ENCODE data around the gene PCOLCE2.

Gene PCOLCE2

DNA sequence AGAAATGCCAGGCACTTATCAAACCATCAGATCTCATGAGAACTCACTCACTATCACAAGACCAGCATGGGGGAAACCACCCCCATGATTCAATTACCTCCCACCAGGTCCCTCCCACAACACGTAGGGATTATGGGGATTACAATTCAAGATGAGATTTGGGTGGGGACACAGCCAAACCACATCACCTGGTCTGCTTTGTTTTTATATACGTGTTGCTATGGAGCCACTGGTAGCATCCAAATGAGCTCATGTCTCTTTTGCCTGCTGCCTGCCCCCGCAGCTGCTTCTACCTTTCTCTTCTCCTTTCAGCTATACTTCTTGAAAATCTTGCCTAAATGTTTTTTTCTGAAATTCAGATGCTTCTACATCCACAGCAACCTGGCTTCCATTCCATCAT lies 26.8 kb upstream of the PCOLCE2 start:
- TF ChIP-seq, protein P1, sequence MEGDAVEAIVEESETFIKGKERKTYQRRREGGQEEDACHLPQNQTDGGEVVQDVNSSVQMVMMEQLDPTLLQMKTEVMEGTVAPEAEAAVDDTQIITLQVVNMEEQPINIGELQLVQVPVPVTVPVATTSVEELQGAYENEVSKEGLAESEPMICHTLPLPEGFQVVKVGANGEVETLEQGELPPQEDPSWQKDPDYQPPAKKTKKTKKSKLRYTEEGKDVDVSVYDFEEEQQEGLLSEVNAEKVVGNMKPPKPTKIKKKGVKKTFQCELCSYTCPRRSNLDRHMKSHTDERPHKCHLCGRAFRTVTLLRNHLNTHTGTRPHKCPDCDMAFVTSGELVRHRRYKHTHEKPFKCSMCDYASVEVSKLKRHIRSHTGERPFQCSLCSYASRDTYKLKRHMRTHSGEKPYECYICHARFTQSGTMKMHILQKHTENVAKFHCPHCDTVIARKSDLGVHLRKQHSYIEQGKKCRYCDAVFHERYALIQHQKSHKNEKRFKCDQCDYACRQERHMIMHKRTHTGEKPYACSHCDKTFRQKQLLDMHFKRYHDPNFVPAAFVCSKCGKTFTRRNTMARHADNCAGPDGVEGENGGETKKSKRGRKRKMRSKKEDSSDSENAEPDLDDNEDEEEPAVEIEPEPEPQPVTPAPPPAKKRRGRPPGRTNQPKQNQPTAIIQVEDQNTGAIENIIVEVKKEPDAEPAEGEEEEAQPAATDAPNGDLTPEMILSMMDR (IDR thresholded peaks at IDR 0.05; ENCODE audit: borderline replicate concordance, control extremely low read depth, extremely low read depth, insufficient read depth, missing control alignments), result no peak
- in situ Hi-C loops (cut with MboI; ENCODE audit: low sequenced_read_pairs, unreplicated experiment), result no loop called here
- no peak for DNase-seq (ENCODE audit: low spot score)

DNA sequence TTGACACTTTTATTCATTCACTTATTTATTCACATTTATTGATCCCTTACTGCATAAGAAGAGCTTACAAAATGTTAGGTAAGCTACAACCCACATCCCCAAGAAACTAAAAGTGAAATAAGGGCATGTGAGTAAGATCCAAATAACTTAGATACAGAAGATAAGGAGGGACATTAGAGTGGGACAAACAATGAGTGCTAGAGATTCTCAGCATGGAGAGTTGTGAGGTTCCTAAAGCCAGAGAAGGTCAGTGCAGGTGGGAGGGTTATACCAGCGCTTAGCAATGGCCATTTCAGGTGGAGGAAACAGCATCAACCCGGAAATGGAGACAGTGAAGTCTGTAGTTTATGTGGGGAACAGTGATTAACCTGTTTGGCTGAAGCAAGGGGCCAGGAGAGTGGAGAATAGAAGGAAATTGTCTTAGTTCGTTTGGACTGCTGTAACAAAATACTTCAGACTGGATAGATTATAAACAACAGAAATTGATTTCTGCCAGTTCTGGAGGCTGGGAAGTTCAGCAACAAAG lies 25.5 kb upstream of the PCOLCE2 start:
- TF ChIP-seq, protein P1 (IDR thresholded peaks at IDR 0.05; ENCODE audit: borderline replicate concordance, control extremely low read depth, extremely low read depth, insufficient read depth, missing control alignments), result no peak
- in situ Hi-C loops (cut with MboI; ENCODE audit: low sequenced_read_pairs, unreplicated experiment), result no loop called here

DNA sequence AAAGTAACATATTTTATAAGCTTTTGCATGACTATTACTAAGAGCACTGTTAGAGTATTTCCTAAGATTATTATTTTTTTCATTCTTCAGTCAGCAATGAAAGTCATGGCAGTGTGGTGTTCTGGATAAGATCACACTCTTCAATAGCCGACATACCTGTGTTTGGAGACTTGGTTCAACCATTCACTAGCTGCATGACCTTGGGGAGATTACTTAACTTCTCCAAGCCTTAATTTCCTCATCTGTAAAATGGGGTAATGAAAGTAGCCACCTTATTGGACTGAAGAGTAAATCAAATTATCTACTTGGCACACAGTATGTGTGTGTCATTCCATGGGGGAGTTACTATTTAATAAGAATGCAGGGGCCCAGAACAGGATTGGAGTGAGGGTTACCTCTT lies 24.5 kb upstream of the PCOLCE2 start:
- TF ChIP-seq, protein P1 (IDR thresholded peaks at IDR 0.05; ENCODE audit: borderline replicate concordance, control extremely low read depth, extremely low read depth, insufficient read depth, missing control alignments), result no peak
- no peak for DNase-seq (ENCODE audit: low spot score)
- in situ Hi-C loops (cut with MboI; ENCODE audit: low sequenced_read_pairs, unreplicated experiment), result no loop called here

More for the DNA sequence above, 25.5 kb upstream of the PCOLCE2 start:
- DNase-seq (ENCODE audit: low spot score), result no peak

DNA sequence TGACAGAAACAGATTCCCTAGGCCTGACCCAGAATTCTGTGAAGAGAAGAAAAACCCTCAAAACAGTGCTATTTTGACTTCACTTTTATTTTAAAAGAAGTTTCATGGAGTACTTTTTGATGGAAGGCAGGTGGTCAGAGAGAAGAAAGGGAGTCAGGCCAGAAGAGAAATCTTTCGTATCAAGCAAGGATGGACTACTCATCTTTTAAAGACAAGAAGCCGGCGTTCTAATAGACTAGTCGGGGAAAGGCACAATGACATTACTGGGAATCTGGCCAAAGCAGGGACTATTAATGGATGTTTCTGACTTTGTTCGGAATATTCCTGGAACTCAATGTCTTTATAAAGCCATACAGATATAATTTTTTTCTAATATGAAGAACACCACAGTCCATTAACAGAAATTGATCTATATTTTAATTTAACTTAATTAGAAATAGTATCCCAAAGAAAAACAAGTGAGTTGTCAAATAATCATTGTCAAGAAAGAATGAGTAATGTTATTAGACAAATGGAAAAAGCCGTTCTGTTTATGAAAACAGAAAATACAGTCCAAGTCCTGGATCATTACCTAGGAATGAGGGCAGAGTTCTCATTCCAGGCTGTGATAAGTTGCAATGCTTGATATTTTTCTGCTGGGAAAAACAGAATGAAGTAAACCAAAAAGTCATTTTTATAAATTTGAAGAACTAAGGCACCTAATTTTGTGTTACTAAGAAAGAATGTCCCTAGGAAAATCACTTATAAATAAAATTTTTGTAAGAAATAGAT lies 23.7 kb upstream of the PCOLCE2 start:
- TF ChIP-seq, protein P1 (IDR thresholded peaks at IDR 0.05; ENCODE audit: borderline replicate concordance, control extremely low read depth, extremely low read depth, insufficient read depth, missing control alignments), result no peak
- no peak for DNase-seq (ENCODE audit: low spot score)
- in situ Hi-C loops (cut with MboI; ENCODE audit: low sequenced_read_pairs, unreplicated experiment), result no loop called here

DNA sequence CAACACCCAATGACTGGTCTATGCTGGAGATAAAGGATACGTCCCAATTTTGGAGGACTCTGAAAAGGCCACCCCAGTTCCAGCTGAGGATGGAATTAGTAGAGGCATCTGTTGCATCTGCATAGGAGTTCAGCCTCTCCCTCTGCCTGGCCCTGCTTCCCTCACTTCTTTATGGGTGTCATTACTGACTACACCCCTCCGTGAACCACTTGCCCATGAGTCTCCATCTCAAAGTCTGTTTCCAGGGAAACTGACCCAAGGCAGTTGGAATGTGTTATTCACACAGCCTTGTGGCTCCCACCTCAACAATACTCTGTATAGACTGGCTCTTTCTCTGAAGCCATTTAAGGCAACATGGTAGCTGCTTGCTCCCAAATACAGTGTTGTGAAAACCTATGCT lies 21.4 kb upstream of the PCOLCE2 start:
- in situ Hi-C loops (cut with MboI; ENCODE audit: low sequenced_read_pairs, unreplicated experiment), result no loop called here
- DNase-seq (ENCODE audit: low spot score), result no peak
- TF ChIP-seq, protein P1 (IDR thresholded peaks at IDR 0.05; ENCODE audit: borderline replicate concordance, control extremely low read depth, extremely low read depth, insufficient read depth, missing control alignments), result no peak

DNA sequence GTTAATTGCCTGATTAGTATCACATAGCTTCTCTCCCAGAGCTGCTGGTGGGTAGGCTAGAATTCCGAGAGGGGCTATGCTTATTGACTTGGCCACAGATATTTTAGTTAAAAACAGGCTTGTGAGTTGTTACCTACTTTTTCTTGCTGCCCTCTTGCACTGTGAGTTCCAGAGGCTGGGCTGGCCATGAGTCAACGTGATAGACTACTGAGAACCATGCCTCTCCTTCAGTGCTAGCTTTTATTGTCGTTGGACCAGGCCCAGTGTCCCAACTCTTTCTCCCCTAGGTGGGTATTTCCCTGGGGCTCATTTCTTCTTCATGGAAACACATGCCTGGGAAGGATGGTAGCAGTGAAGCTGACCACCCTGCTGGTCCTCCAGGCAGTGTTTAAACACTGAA lies 20.4 kb upstream of the PCOLCE2 start:
- no peak for DNase-seq (ENCODE audit: low spot score)
- in situ Hi-C loops (cut with MboI; ENCODE audit: low sequenced_read_pairs, unreplicated experiment), result no loop called here
- TF ChIP-seq, protein P1 (IDR thresholded peaks at IDR 0.05; ENCODE audit: borderline replicate concordance, control extremely low read depth, extremely low read depth, insufficient read depth, missing control alignments), result no peak
